Lung microvascular endothelial cell (primary cell): Measurements from ENCODE around the gene NUP214. TPM values are rescaled to one million over a fixed set of nuclear protein-coding genes. Genes with fewer than 3 reads are reported as not detected.
"Not testable (repeated sequence)": the region's sequence is repeated elsewhere in the genome, so short reads cannot be mapped to it uniquely, and the experiment has no call there.

ENCODE experiments used
- DNase-seq, 2 donors: peaks; one replicate each; pipeline versions ENCODE4 v3.0.0 to v3.0.0-alpha.2; 2010; ENCODE audit warnings: low read depth in 2 of 2
- total RNA-seq: library from RNA; depleted of rRNA; stranded (reverse); fragments of >200 nt; gene quantifications from 2 replicates; pipeline ENCODE4 v1.2.1, GENCODE V29; 2014

The NUP214 gene
- total RNA-seq, 1 donor from 2014 or later = 7.5 TPM

- no peak for DNase-seq
Observed at GRCh38 chr9:131233556-131233955, 108.2 kb downstream of the NUP214 start.

GRCh38 chr9:131233995-131234394 lies 108.6 kb downstream of the NUP214 start:
- no peak for DNase-seq

GRCh38 chr9:131234799-131235479 lies 109.6 kb downstream of the NUP214 start:
- no peak for DNase-seq

GRCh38 chr9:131235480-131235851 lies 110.1 kb downstream of the NUP214 start:
- DNase-seq = no peak

GRCh38 chr9:131236161-131236560 lies 110.8 kb downstream of the NUP214 start:
- no peak for DNase-seq

- no peak for DNase-seq
Observed at GRCh38 chr9:131236761-131237160, 111.4 kb downstream of the NUP214 start.

- DNase-seq = peak; percentile 26 to 59
Observed at GRCh38 chr9:131237291-131237690, 111.9 kb downstream of the NUP214 start.

- peak; percentile 84 to 91 for DNase-seq
Observed at GRCh38 chr9:131237931-131238401, 112.6 kb downstream of the NUP214 start.

- DNase-seq = peak; percentile 62 to 82
Observed at GRCh38 chr9:131238402-131239021, 113.1 kb downstream of the NUP214 start.

- DNase-seq = no peak
Observed at GRCh38 chr9:131239161-131239975, 114.0 kb downstream of the NUP214 start.

- DNase-seq = no peak
Observed at GRCh38 chr9:131240047-131240921, 114.9 kb downstream of the NUP214 start.

- not testable (repeated sequence) for DNase-seq
Observed at GRCh38 chr9:131244331-131244730, 118.9 kb downstream of the NUP214 start.

GRCh38 chr9:131246618-131247017 lies 121.2 kb downstream of the NUP214 start:
- no peak for DNase-seq

- DNase-seq = no peak
Observed at GRCh38 chr9:131252120-131252519, 126.7 kb downstream of the NUP214 start.

GRCh38 chr9:131253891-131254491 lies 128.6 kb downstream of the NUP214 start:
- DNase-seq = no peak

- no peak for DNase-seq
Observed at GRCh38 chr9:131254626-131255025, 129.2 kb downstream of the NUP214 start.

GRCh38 chr9:131255676-131256197 lies 130.4 kb downstream of the NUP214 start:
- DNase-seq = no peak

GRCh38 chr9:131257266-131258025 lies 132.1 kb downstream of the NUP214 start:
- no peak for DNase-seq

- no peak for DNase-seq
Observed at GRCh38 chr9:131258186-131258585, 132.8 kb downstream of the NUP214 start.
